Naive B cell (primary cell): Measurements from ENCODE around the gene JAG1. TPM values are rescaled to one million over a fixed set of nuclear protein-coding genes. Genes with fewer than 3 reads are reported as not detected.
A peak's percentile ranks its signal among the peaks of the same experiment; 100 is the strongest.

Experiments
- ATAC-seq, 2 donors: fragments of 150-1000 bp; cut with Tn5 transposase; 2 replicates each; pipeline ENCODE4 v1.10.0; 2021; ENCODE audit warnings: low read depth in 2 of 2, mild to moderate bottlenecking in 2 of 2, moderate library complexity in 2 of 2
- DNase-seq: peaks from one replicate; pipeline ENCODE4 v3.0.0; 2022
- H3K27ac Mint-ChIP-seq, 6 donors: one replicate each; pipeline ENCODE4 v1.8.0; 2020 to 2022; ENCODE audit warnings: mild to moderate bottlenecking in 6 of 6, mixed read lengths in 6 of 6, moderate library complexity in 5 of 6, inconsistent platforms in 2 of 6
- H3K27me3 Mint-ChIP-seq, 3 donors: one replicate each; pipeline ENCODE4 v1.8.0; 2021 to 2022; ENCODE audit warnings: mixed read lengths in 3 of 3, mild to moderate bottlenecking in 1 of 3
- H3K36me3 Mint-ChIP-seq, 2 donors: one replicate each; pipeline ENCODE4 v1.8.0; 2020 to 2022; ENCODE audit warnings: mixed read lengths in 2 of 2, inconsistent platforms in 1 of 2, mild to moderate bottlenecking in 1 of 2
- H3K4me1 Mint-ChIP-seq, 3 donors: one replicate each; pipeline ENCODE4 v1.8.0; 2020 to 2022; ENCODE audit warnings: mixed read lengths in 3 of 3, inconsistent platforms in 1 of 3, mild to moderate bottlenecking in 1 of 3, moderate library complexity in 1 of 3
- H3K4me3 Mint-ChIP-seq, 8 donors: one replicate each; pipeline ENCODE4 v1.8.0; 2020 to 2022; ENCODE audit warnings: mild to moderate bottlenecking in 8 of 8, mixed read lengths in 8 of 8, moderate library complexity in 8 of 8, inconsistent platforms in 2 of 8
- H3K9me3 Mint-ChIP-seq, 7 donors: one replicate each; pipeline ENCODE4 v1.8.0; 2020 to 2022; ENCODE audit warnings: mixed read lengths in 7 of 7, mild to moderate bottlenecking in 5 of 7, inconsistent platforms in 2 of 7, moderate library complexity in 1 of 7
- polyA plus RNA-seq, 6 donors: library from polyadenylated mRNA; unstranded; fragments of 300-500 nt; fragmentation: Illumina TruSeq; gene quantifications; one replicate each; pipeline ENCODE4 v1.2.3, GENCODE V29; 2021; ENCODE audit warnings: low read depth in 6 of 6

JAG1 gene
- polyA plus RNA-seq, 6 donors from 2014 or later: 0.05 to 0.06 (median 0.06) TPM; not detected in 3

DNA sequence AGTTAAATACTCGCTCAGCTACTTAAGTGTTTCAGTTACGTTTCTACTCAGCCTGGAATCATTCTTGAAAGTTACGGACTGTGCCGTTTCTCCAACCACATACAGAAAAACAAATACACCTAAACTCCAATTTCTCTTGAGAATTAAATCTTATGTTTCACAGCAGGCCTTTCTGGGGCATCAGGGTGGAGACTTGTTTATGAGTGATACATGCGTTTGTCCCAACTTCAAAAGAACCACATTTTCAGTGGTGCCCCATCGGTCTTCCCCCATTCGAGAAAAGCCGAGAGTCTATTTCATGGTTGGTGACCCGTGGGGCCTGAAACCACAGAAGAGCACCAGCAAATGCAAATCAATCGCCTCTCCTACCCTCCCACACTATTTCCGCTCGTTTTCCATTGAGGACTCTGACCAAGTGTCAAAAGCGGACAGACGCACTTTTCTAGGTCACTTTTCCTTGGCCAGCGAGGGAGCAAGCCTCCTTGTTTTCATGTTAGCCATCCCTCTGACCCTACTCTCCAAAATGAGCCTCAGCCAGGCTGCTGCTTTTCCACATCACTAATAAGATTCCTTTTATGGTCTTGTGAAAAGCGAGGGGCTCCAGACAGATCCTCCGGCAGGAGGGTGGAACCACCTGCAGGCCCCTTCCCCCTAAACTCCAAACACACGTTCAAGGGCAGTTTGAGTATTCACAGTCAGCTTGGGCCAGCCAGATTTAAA is 3.1 kb downstream of the JAG1 start:
- peaks cover 13 to 35% (median 35%) of the 10 kb centered on the region in 3 donors for H3K4me1 Mint-ChIP-seq
- peak overlapping the region in 2 of 6 donors; percentile 16 to 17 for H3K27ac Mint-ChIP-seq
- H3K4me3 Mint-ChIP-seq: peak overlapping the region in 7 of 8 donors; percentile 35 to 94 (median 70)
- DNase-seq (no peak), ATAC-seq (no peak)
- H3K36me3 Mint-ChIP-seq: no peaks in the 10 kb centered on the region
- peaks cover 43 to 84% (median 65%) of the 10 kb centered on the region in 3 donors for H3K27me3 Mint-ChIP-seq
- H3K9me3 Mint-ChIP-seq: peaks cover 0 to 3% (median 0%) of the 10 kb centered on the region in 7 donors

DNA sequence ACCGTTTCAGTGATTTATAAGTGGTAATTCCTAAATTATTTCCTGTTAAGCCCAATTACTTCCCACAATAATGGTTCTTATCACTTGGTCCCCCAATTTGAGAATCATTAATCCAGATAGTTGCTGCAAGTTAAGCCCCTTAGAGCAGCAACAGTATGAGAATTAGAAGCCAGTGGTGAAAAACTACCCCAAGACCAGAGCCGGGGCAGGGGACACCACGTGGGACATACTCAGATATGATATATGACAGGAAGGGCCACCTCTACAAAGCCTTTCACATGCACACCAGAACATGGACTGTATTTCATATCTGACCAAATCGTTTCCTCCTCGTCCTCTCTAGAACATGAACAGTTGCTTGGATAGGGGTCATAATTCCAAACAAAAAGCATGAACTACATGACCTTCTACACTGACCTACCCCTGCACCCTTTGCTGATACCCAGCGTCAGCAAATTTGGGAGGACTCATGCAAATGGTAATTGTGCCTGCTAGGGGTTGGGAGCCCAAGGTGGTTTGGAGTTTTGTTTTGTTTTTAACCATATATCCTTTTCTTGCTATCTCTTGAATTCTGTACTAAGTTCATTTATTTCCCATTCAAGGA is 3.9 kb downstream of the JAG1 start:
- Mint-ChIP-seq H3K9me3 (no peaks in the 10 kb centered on the region), H3K4me3 (peak overlapping the region in 2 of 8 donors; percentile 14 to 25)

DNA sequence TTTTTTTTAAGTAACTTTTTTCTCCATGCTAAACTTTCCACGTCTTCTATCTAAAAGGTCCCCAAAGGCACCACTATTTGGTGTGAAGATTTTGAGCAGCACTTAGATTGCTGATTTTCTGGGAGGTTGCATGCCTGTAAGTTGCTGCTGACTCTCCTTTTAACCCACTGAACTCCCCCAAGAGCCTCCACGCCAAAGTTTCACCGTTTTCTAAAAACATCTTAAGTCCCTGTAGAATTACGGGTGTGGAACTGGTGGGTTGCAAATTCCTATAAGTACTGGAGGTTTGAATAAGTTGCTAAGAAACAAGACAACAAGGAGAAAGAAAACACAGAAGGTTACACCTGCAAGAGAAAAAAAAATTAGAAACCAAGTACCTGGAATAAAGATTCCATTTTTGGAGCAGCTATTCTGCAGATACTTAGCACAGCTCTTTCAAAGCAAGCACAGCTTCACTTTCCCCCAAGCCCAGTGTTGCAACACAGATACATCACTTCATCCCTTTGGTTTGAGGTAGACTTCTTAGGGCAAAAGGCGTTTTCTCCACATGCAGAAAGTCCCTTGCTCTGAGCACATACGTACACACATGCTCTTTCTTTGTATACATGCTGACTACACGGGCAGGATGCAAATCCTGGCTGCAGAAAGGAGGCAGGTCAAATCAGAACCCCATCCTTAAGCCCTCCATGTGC is 5.0 kb downstream of the JAG1 start:
- Mint-ChIP-seq H3K4me1 (peaks cover 13 to 30% (median 27%) of the 10 kb centered on the region in 3 donors), H3K27me3 (peaks cover 53 to 75% (median 68%) of the 10 kb centered on the region in 3 donors), H3K9me3 (no peaks in the 10 kb centered on the region), H3K27ac (no peak overlapping the region), H3K36me3 (no peaks in the 10 kb centered on the region), H3K4me3 (no peak overlapping the region)
- ATAC-seq (no peak), DNase-seq (no peak)

More for the DNA sequence above, 3.9 kb downstream of the JAG1 start:
- Mint-ChIP-seq H3K27me3 (peaks cover 43 to 80% (median 63%) of the 10 kb centered on the region in 3 donors), H3K4me1 (peaks cover 13 to 32% (median 30%) of the 10 kb centered on the region in 3 donors), H3K36me3 (no peaks in the 10 kb centered on the region), H3K27ac (no peak overlapping the region)
- ATAC-seq (no peak), DNase-seq (no peak)

DNA sequence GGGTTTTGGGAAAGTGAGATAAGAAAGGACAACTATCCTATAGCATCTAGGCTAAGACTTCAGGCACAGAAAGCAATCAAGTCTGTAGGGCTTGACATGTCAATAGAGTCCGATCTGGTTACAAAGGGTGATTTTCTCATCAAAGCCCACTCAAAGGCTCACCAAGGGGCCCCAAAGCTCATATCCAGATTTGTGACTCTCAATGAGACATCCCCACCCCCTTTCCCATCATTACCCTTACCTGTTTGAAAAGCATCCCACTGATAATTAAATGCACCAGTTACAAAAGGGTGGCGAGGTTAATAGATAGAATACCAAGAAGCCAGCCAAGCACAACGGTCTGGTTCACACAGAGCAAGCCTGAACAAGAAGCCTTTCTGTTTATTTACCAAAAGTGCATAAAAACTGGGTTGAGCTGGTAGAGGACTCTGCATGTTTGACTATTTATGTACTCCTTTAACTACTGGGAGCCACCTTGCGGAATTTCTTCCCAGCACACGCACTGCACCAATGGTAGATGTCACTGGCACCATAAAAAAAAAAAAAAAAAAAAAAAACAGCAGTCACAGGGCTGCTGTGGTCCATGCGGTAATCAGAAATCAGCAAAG is 6.1 kb downstream of the JAG1 start:
- Mint-ChIP-seq H3K36me3 (no peaks in the 10 kb centered on the region), H3K4me3 (no peak overlapping the region), H3K4me1 (peaks cover 13 to 24% (median 22%) of the 10 kb centered on the region in 3 donors), H3K27ac (no peak overlapping the region), H3K27me3 (peaks cover 52 to 79% (median 76%) of the 10 kb centered on the region in 3 donors), H3K9me3 (no peaks in the 10 kb centered on the region)
- DNase-seq (no peak), ATAC-seq (no peak)

DNA sequence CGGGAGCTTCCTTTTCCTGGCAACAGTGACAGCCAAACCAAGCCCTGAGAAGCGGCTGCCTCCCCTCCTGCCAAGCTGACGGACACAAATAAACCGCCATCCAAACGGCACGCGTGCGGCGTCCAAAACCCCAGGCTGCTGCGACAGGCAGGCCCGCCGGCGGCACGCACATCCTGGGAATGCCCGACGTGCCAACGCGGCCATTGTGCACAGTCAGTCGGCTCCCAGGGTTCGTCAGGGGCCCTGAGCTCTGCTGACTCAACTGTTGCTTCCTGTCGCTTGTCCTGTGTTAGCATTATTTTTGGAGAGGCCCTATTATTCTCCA is 6.8 kb downstream of the JAG1 start:
- peaks cover 45 to 85% (median 76%) of the 10 kb centered on the region in 3 donors for H3K27me3 Mint-ChIP-seq

DNA sequence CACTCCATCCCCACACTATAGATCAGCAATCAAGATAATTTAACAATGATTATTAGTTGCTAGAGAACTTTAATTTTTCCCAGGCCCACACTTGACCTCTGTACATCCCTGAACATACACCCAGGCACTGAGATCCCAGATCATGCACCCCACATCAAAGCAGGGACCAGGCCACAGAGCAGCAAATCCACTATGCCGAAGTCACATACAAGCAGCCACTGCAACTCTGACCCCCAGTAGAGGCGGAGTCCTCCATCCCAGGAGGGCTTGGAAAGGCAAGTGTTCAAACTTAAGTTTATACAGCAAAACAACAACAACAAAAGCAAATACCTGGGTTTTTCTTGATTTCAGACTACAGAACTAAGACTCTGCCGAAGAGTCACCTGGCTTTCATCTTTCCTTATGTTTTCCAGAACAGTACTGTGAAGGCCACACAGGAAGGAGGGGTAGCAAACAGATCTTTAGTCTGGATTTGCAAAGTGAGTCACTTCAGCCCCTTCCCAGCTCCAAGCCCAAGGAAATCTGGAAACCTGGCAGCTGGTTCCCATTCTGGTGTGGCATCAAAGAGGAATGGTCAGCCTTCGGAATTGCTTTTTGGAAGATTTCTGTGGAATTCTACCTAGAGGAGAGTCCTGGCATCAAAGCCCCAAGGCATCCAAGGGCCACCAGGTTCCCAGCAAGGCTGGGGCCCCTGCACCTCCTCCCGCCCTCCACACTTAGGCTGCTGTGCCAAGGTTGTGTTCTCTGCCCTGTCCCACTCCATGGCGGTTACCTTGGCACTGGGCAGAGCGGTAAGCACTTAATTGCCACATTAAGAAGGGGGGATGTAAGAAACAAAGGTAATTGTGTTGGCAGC is 7.3 kb downstream of the JAG1 start:
- H3K4me1 Mint-ChIP-seq: peaks cover 11 to 14% (median 11%) of the 10 kb centered on the region in 3 donors
- H3K27ac Mint-ChIP-seq: no peak overlapping the region
- no peak for ATAC-seq
- H3K27me3 Mint-ChIP-seq: peaks cover 48 to 89% (median 79%) of the 10 kb centered on the region in 3 donors
- no peak for DNase-seq
- no peak overlapping the region for H3K4me3 Mint-ChIP-seq
- no peaks in the 10 kb centered on the region for H3K36me3 Mint-ChIP-seq
- H3K9me3 Mint-ChIP-seq: no peaks in the 10 kb centered on the region

More for the DNA sequence above, 6.8 kb downstream of the JAG1 start:
- Mint-ChIP-seq H3K36me3 (no peaks in the 10 kb centered on the region), H3K27ac (no peak overlapping the region), H3K4me3 (no peak overlapping the region), H3K9me3 (no peaks in the 10 kb centered on the region), H3K4me1 (peaks cover 13 to 18% (median 15%) of the 10 kb centered on the region in 3 donors)
- DNase-seq (no peak), ATAC-seq (no peak)

DNA sequence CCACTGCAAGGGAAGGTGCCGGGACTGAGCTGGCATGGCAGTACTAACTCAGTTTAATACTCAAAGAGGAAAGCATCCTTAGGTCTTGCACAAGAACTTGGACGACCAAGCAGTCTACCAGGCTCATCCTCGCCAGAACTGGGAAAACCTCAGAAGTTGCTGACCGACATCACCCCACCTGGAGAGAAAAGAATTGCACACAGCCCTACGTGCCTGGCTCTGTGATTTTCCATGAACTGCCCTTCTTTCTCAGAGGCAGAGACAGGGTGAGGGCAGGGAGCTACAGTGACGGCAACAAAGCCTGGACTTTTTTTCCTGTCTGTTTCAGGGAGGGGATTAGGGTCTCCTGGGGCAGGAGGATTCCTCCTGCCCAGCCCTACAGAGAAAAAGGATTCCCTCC is 8.0 kb downstream of the JAG1 start:
- Mint-ChIP-seq H3K27ac (peak overlapping the region in 1 of 6 donors; percentile 57), H3K4me3 (no peak overlapping the region), H3K36me3 (no peaks in the 10 kb centered on the region), H3K9me3 (peaks cover 0 to under 1% (median 0%) of the 10 kb centered on the region in 7 donors), H3K4me1 (peaks cover 5 to 8% (median 5%) of the 10 kb centered on the region in 3 donors), H3K27me3 (peaks cover 46 to 86% (median 79%) of the 10 kb centered on the region in 3 donors)
- ATAC-seq: no peak
- no peak for DNase-seq

DNA sequence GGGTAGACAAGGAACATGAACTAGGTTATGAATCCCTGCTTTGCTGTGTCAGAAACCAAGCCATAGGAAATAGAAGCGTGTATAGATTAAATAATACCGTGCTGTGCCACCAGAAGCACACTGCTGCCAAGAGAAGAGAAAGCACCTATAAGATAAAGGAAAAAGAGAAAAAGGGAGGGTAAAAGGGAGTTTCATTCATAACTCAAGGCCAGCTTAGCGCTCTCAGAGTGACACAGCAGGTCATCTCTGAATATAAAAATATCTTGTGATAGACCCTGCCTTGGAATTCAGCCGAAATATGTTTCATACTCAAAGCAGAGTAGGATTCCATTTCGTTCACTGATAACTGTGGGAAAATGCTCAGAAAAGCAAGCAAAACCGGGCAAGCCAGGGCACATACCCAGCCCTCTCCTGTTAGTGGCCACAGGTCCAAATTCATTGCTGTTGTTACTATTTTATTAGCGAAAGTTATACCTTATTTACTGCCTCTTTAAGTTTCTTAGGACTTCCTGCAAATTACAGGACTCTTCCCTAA is 8.7 kb downstream of the JAG1 start:
- Mint-ChIP-seq H3K27me3 (peaks cover 41 to 86% (median 79%) of the 10 kb centered on the region in 3 donors), H3K36me3 (no peaks in the 10 kb centered on the region), H3K4me3 (no peak overlapping the region), H3K4me1 (peaks cover 0 to under 1% (median 0%) of the 10 kb centered on the region in 3 donors), H3K27ac (no peak overlapping the region), H3K9me3 (peaks cover 0 to 2% (median 0%) of the 10 kb centered on the region in 7 donors)
- DNase-seq (no peak), ATAC-seq (no peak)

DNA sequence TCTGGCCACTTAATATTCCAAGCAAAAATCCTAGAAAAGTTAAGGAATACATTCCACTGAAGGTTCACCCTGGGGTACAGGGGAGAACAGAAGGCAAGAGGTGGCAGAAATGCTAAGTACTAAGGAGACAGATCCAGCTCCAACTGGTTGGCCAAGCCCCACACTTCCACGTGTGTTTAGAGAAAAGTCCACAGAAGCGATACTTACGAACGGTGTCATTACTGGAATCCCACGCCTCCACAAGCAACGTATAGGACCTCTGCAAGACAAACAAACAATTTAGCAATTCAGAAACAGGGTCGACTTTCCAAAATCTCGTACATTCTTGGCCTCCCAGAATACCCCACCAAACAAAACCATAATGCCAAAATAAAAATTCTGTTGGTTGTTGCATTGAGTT is 10.0 kb downstream of the JAG1 start:
- DNase-seq (no peak), ATAC-seq (no peak)
- peaks cover 41 to 75% (median 66%) of the 10 kb centered on the region in 3 donors for H3K27me3 Mint-ChIP-seq
- H3K4me1 Mint-ChIP-seq: no peaks in the 10 kb centered on the region
- no peak overlapping the region for H3K27ac Mint-ChIP-seq
- peaks cover 0 to 2% (median 0%) of the 10 kb centered on the region in 7 donors for H3K9me3 Mint-ChIP-seq
- no peak overlapping the region for H3K4me3 Mint-ChIP-seq
- H3K36me3 Mint-ChIP-seq: no peaks in the 10 kb centered on the region

DNA sequence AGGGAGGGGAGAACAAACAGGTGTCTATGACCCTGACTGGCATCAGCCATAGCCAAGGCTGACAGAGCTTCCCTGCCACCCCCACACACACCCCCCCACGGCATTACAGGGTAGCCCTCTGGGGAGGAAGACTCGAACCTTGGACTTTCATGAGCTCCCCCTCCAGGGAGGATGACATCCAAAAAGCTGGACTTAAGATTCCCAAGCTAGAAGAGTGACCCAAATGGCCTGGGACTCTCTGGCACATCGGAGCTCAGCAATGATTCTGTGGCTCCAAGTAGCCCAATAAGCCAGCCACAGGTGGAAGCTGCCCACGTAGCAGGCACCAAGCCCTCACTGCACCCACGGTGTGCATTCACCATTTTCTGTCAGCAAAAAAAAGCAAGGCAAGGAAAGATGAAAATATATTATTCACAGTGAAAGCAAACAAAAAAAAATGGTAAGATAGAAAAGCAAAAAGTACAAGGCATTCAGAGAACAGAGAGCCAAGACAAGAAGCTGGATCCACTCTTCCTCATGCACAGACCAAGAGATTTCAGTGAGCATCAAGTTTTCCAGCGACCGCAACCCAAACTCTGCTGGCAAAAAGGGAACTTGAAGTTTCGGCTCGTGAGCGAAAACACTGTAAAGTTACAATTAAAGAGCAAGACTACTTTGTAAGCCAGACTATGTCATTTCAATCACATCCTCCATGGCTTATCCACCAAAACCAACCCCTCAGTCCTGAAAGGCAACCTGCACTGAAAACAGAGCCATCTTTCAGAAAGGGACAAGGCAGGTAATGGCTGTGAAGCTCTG is 10.9 kb downstream of the JAG1 start:
- DNase-seq (no peak), ATAC-seq (no peak)
- H3K27me3 Mint-ChIP-seq: peaks cover 36 to 66% (median 58%) of the 10 kb centered on the region in 3 donors
- H3K36me3 Mint-ChIP-seq: no peaks in the 10 kb centered on the region
- H3K4me1 Mint-ChIP-seq: no peaks in the 10 kb centered on the region
- no peak overlapping the region for H3K4me3 Mint-ChIP-seq
- peak overlapping the region in 1 of 6 donors; percentile 63 for H3K27ac Mint-ChIP-seq
- peaks cover 0 to 2% (median 0%) of the 10 kb centered on the region in 7 donors for H3K9me3 Mint-ChIP-seq

DNA sequence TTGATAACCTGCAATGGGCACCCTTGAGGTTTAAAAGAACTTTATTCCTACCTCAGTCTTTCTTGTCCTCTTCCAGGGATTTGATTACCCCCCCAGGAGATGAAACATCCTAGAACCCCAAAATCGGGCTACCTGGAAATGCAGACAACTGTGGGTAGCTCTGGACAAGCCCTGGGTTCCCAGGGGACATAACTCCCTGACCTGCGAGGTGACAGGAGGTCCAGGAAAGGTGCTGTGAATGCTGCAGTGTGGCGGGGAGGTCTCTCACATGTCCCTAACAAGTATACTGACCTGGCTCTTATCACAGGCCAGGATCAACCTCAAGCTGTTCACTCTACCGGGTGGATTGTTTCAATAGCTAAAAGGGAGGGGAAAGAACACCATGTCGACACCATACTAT is 11.6 kb downstream of the JAG1 start:
- Mint-ChIP-seq H3K27me3 (peaks cover 29 to 59% (median 50%) of the 10 kb centered on the region in 3 donors), H3K36me3 (no peaks in the 10 kb centered on the region), H3K4me1 (no peaks in the 10 kb centered on the region)

DNA sequence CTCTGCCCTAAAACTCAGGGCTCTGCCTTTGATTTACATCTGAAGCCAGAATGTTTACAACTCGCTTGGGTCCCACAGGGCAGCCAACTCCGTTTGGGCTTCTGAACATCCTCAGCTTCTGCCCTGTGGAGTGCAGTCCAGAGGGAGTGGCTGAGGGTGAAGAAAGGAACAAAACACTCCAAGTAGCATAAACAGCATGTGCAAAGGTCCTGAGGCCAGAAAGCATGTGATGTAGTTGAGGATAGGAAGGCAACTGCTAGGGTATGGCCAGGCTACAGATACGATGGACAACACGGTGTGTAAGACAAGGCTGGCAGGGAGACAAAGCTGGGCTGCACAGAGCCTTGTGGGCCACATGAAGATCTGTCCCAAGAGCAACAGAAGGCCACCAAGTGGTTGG is 12.5 kb downstream of the JAG1 start:
- ATAC-seq (no peak), DNase-seq (no peak)
- Mint-ChIP-seq H3K9me3 (peaks cover 0 to 2% (median 0%) of the 10 kb centered on the region in 7 donors), H3K4me3 (no peak overlapping the region), H3K36me3 (no peaks in the 10 kb centered on the region), H3K27me3 (peaks cover 29 to 53% (median 42%) of the 10 kb centered on the region in 3 donors), H3K27ac (peak overlapping the region in 1 of 6 donors; percentile 3), H3K4me1 (no peaks in the 10 kb centered on the region)

More for the DNA sequence above, 11.6 kb downstream of the JAG1 start:
- DNase-seq (no peak), ATAC-seq (no peak)
- peaks cover 0 to 2% (median 0%) of the 10 kb centered on the region in 7 donors for H3K9me3 Mint-ChIP-seq
- no peak overlapping the region for H3K27ac Mint-ChIP-seq
- H3K4me3 Mint-ChIP-seq: no peak overlapping the region
